PC-3 (cell line): Measurements from ENCODE around the gene DNAJA2.

Source experiments
- CTCF ChIP-seq: fragments of 300-600 bp; sonication (generic); conservative IDR thresholded peaks from 2 replicates; pipeline ENCODE4 v1.5.1; 2017; ENCODE audit warnings: antibody characterized with exemption, low read depth, mild to moderate bottlenecking, low read length
- EZH2 ChIP-seq: fragments of 300-600 bp; sonication (generic); IDR thresholded peaks from one replicate; pipeline ENCODE4 v1.6.1; 2017; ENCODE audit warnings: antibody characterized with exemption, mild to moderate bottlenecking, low read length; ENCODE audit not compliant: unreplicated experiment

- TF ChIP-seq EZH2 = no peak
- TF ChIP-seq CTCF = no peak
Measured at GRCh38 chr16:46923513-46924295, 49.8 kb downstream of the DNAJA2 start.
